Naive thymus-derived CD8-positive, alpha-beta T cell (primary cell): ENCODE data around the gene CHTF18. TPM values are rescaled to one million over a fixed set of nuclear protein-coding genes. Genes with fewer than 3 reads are reported as not detected.
A peak's percentile ranks its signal among the peaks of the same experiment; 100 is the strongest.
"Not testable (repeated sequence)": the region's sequence is repeated elsewhere in the genome, so short reads cannot be mapped to it uniquely, and the experiment has no call there.

Experiments used
- ATAC-seq, 2 donors: fragments of 150-1000 bp; cut with Tn5 transposase in 1 of 2; sonication (Bioruptor Pico), chemical (Tn5 transposase) in 1 of 2; 1 replicate in 1 of 2; 2 replicates in 1 of 2; pipeline ENCODE4 v1.10.0; 2021; ENCODE audit warnings: mild to moderate bottlenecking in 2 of 2, moderate library complexity in 2 of 2
- POLR2A ChIA-PET: fragments of 350-600 bp; sonication (Branson Sonifier 250); formaldehyde crosslinking; loops from one replicate; lab custom pipeline; 2021; ENCODE audit warnings: antibody characterized with exemption; lab: Charles Lee
- DNase-seq, 10 donors: peaks; one replicate each; pipeline versions ENCODE4 v3.0.0 to v3.0.0-alpha.2; 2020 to 2022
- H3K27ac Mint-ChIP-seq, 10 donors: one replicate each; pipeline ENCODE4 v1.8.0; 2020 to 2022; ENCODE audit warnings: mild to moderate bottlenecking in 10 of 10, mixed read lengths in 10 of 10, moderate library complexity in 4 of 10, inconsistent platforms in 1 of 10
- H3K27me3 Mint-ChIP-seq, 5 donors: one replicate each; pipeline ENCODE4 v1.8.0; 2021 to 2022; ENCODE audit warnings: mixed read lengths in 5 of 5
- H3K36me3 Mint-ChIP-seq, 3 donors: one replicate each; pipeline ENCODE4 v1.8.0; 2020 to 2022; ENCODE audit warnings: mixed read lengths in 3 of 3, mild to moderate bottlenecking in 2 of 3, inconsistent platforms in 1 of 3
- H3K4me1 Mint-ChIP-seq, 4 donors: one replicate each; pipeline ENCODE4 v1.8.0; 2021 to 2022; ENCODE audit warnings: mixed read lengths in 4 of 4
- H3K4me3 Mint-ChIP-seq, 10 donors: one replicate each; pipeline ENCODE4 v1.8.0; 2020 to 2022; ENCODE audit warnings: mild to moderate bottlenecking in 10 of 10, mixed read lengths in 10 of 10, moderate library complexity in 6 of 10, inconsistent platforms in 1 of 10
- H3K9me3 Mint-ChIP-seq, 9 donors: one replicate each; pipeline ENCODE4 v1.8.0; 2020 to 2022; ENCODE audit warnings: mixed read lengths in 9 of 9, mild to moderate bottlenecking in 3 of 9, inconsistent platforms in 1 of 9, moderate library complexity in 1 of 9
- polyA plus RNA-seq, 3 donors: library from polyadenylated mRNA; unstranded; fragments of 300-500 nt; fragmentation: Illumina TruSeq; gene quantifications; one replicate each; pipeline ENCODE4 v1.2.3, GENCODE V29; 2021
- total RNA-seq, 8 experiments: library from RNA in 2 of 8; stranded (reverse) in 2 of 8; gene quantifications; one replicate each; pipeline ENCODE4 v1.2.3 and lab custom pipeline; 2021 to 2026

Gene CHTF18
- total and polyA plus RNA-seq, 5 experiments from 2014 or later = 3.5 to 54.3 (median 4.3) TPM

DNA sequence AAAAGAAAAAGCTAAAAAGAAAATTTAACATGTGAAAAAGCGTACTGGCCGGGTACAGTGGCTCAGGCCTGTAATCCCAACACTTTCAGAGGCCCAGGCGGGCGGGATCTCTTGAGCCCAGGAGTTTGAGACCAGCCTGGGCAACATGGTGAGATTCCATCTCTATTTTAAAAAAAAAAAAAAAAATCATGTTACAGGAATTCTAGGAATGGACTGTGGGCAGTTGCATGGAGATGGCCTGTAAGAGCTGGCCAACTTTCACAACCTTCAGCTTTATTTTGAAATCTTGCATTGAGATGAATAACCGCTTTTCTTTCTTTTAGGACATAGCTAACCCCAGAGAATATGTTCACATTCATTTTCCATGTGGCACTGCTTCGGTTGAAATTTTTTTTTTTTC is 39.4 kb upstream of the CHTF18 start:
- no peaks in the 10 kb centered on the region for H3K9me3 Mint-ChIP-seq
- no peak overlapping the region for H3K4me3 Mint-ChIP-seq
- no peak overlapping the region for H3K27ac Mint-ChIP-seq
- H3K27me3 Mint-ChIP-seq = no peaks in the 10 kb centered on the region
- ATAC-seq (no peak), DNase-seq (no peak)
- H3K4me1 Mint-ChIP-seq = peaks cover 0 to 2% (median 0%) of the 10 kb centered on the region in 4 donors
- no peaks in the 10 kb centered on the region for H3K36me3 Mint-ChIP-seq
- POLR2A ChIA-PET = no interaction called here

DNA sequence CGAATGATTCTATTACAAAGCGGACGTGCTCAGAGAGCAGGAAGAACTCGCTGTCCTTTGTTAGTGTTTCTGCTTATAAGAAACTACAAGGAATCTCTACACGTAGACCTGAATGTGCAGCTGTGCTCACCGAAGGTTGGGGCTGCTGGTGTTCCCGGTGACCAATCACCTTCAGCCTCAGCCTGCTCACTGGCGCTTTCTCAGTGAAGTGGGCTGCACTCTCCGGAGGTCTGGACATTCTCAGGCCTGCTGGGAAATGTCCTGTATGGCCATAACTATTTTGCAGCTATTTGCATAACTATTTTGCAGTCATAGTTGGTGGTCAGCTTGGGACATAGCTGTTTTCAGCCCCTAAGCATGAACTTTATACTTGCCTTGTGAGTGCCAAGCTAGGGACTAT is 37.9 kb upstream of the CHTF18 start:
- Mint-ChIP-seq H3K27ac (no peak overlapping the region), H3K4me3 (no peak overlapping the region), H3K27me3 (no peaks in the 10 kb centered on the region), H3K4me1 (peaks cover 0 to 6% (median 3%) of the 10 kb centered on the region in 4 donors), H3K9me3 (no peaks in the 10 kb centered on the region), H3K36me3 (no peaks in the 10 kb centered on the region)
- POLR2A ChIA-PET = interaction anchor here (0.5 kb wide), 1 partner anchor 238 kb away, joined by 3 read pairs; no protein-coding TSS in a partner anchor
- DNase-seq = no peak
- no peak for ATAC-seq

DNA sequence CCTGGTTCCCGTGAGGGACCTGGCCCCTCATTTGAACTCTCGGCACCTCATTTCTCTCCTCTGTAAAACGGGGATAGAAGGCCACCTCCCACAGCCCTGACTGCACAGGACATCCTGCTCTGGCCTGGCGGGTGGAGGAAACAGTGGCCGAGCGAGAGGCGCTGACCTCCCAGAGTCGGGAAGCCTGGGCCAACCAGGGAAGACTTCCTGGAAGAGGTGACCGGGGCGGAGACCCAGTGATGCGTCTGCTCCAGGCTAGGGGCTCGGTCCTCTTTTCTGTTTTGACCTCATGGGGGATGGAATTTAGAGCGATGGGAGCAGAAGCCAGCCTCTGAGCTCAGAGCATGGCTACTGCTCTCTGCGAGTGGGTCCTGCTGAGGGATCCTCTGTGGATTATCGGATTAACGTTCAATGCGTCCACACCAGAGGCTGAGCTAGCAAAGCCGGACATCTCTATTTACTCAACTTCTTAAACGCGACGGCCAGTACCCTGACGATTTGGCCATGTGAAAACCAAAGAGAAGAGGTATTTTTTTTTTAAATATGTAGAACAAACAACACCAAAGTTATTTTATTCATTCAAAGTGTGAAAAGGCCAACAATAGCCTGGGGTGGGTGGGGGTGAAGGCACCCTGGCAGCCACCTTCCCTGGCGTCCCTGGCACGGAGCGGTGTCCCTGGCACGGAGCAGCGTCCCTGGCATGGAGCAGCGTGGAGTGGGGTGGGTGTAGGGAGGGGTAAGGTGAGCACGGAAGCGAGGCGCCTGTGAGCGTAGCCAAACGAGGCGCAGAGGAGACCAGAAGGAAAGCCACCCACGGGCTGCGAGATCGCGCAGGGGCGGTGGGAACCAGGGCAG is 37.0 kb upstream of the CHTF18 start:
- DNase-seq = no peak
- Mint-ChIP-seq H3K4me3 (no peak overlapping the region), H3K27ac (peak overlapping the region in 1 of 10 donors; percentile 9), H3K4me1 (peaks cover 0 to 6% (median 4%) of the 10 kb centered on the region in 4 donors), H3K36me3 (no peaks in the 10 kb centered on the region), H3K9me3 (no peaks in the 10 kb centered on the region), H3K27me3 (peaks cover 0 to 2% (median 0%) of the 10 kb centered on the region in 5 donors)
- POLR2A ChIA-PET = interaction anchor here (0.7 kb wide), 1 partner anchor 67 kb away, joined by 3 read pairs; the partner anchor contains the start of gene JMJD8
- ATAC-seq = no peak

DNA sequence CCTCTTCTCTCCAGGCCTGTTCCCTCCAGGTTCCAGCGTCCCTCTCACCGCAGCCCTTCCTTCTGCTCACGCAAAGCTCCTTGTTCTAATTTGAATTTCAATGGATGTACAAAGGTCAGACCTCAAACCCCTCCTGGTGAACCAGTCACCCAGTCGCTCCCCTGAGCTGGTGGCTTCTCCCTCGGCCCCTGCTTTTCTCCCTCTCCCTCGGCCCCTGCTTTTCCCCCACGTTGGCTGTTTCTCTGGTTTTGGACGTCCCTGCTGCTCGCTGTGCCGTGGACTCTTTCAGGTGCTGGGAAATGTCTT is 36.5 kb upstream of the CHTF18 start:
- ATAC-seq (no peak), DNase-seq (no peak)
- H3K4me3 Mint-ChIP-seq = no peak overlapping the region
- H3K27ac Mint-ChIP-seq = peak overlapping the region in 2 of 10 donors; percentile 9 to 11
- H3K9me3 Mint-ChIP-seq = peaks cover 0 to 2% (median 0%) of the 10 kb centered on the region in 9 donors
- H3K36me3 Mint-ChIP-seq = no peaks in the 10 kb centered on the region
- peaks cover 0 to 6% (median 3%) of the 10 kb centered on the region in 4 donors for H3K4me1 Mint-ChIP-seq
- POLR2A ChIA-PET = interaction anchor here (0.7 kb wide), 1 partner anchor 68 kb away, joined by 3 read pairs; the partner anchor contains the start of gene JMJD8
- peaks cover 0 to 4% (median 0%) of the 10 kb centered on the region in 5 donors for H3K27me3 Mint-ChIP-seq

DNA sequence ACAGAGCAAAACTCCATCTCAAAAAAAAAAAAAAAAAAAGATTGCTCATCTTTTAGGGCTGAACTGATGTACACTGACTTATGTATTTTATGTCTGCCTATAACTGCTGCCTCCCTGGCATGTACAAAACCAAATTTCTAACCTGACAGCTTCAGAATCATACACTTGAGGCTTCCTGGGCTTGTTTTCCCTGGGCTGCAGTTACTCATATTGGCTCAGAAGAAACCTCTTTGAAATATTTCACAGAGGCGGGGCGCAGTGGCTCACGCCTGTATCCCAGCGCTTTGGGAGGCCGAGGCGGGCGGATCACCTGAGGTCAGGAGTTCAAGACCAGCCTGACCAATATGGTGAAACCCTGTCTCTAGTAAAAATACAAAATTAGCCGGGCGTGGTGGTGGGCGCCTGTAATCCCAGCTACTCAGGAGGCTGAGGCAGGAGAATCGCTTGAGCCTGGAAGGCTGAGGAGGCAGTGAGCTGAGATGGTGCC is 34.3 kb upstream of the CHTF18 start:
- H3K27me3 Mint-ChIP-seq, H3K9me3 Mint-ChIP-seq, ATAC-seq, H3K36me3 Mint-ChIP-seq, DNase-seq, H3K4me3 Mint-ChIP-seq: not testable (repeated sequence)
- Mint-ChIP-seq H3K4me1 (peaks cover 0 to 11% (median 4%) of the 10 kb centered on the region in 4 donors), H3K27ac (peak overlapping the region in 1 of 10 donors; percentile 59)
- POLR2A ChIA-PET = interaction anchor here (0.7 to 0.8 kb wide), 2 partner anchors 31 to 104 kb away, joined by 3 to 5 read pairs; no protein-coding TSS in a partner anchor

DNA sequence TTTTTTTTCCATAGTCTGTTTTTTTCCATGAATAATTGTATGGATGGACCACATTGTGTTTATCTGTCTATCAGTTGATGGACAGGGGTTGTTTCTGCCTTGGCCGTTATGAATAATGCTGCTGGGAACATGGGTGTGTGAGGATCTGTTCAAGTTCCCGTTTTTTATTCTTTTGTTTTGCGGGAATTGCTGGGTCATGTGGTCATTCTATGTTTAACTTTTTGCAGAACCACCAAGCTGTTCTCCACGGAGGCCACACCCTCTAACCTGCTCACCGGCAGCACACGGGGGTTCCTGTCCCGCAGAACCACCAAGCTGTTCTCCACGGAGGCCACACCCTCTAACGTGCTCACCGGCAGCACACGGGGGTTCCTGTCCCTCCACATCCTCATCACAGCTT is 33.8 kb upstream of the CHTF18 start:
- Mint-ChIP-seq H3K27ac (no peak overlapping the region), H3K4me3 (no peak overlapping the region), H3K27me3 (peaks cover 0 to 8% (median 2%) of the 10 kb centered on the region in 5 donors), H3K36me3 (no peaks in the 10 kb centered on the region), H3K9me3 (peaks cover 0 to 2% (median 0%) of the 10 kb centered on the region in 9 donors), H3K4me1 (peaks cover 0 to 11% (median 4%) of the 10 kb centered on the region in 4 donors)
- no peak for DNase-seq
- ATAC-seq = peak in 1 of 2 donors; percentile 86
- POLR2A ChIA-PET = interaction anchor here (0.7 to 0.8 kb wide), 2 partner anchors 30 to 104 kb away, joined by 3 to 5 read pairs; no protein-coding TSS in a partner anchor

DNA sequence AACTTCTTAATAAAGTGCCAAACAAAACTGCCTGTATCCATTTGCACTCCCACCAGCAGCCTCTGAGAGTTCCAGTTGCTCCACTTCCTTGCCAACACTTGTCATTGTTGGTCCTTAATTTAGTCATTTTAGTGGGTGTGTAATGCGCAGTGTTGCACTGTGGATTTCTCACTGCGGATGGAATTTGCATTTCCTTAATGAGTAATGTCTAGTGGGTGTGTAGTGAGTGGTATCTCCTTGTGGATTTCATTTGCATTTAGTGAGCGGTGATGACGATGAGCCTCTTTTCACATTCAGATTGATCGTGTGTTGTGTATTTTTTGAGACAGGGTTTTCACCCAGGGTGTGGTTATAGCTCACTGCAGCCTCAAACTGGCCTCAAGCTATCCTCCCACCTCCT is 32.0 kb upstream of the CHTF18 start:
- H3K27ac Mint-ChIP-seq = no peak overlapping the region
- POLR2A ChIA-PET = no interaction called here
- peaks cover 0 to 8% (median 2%) of the 10 kb centered on the region in 5 donors for H3K27me3 Mint-ChIP-seq

DNA sequence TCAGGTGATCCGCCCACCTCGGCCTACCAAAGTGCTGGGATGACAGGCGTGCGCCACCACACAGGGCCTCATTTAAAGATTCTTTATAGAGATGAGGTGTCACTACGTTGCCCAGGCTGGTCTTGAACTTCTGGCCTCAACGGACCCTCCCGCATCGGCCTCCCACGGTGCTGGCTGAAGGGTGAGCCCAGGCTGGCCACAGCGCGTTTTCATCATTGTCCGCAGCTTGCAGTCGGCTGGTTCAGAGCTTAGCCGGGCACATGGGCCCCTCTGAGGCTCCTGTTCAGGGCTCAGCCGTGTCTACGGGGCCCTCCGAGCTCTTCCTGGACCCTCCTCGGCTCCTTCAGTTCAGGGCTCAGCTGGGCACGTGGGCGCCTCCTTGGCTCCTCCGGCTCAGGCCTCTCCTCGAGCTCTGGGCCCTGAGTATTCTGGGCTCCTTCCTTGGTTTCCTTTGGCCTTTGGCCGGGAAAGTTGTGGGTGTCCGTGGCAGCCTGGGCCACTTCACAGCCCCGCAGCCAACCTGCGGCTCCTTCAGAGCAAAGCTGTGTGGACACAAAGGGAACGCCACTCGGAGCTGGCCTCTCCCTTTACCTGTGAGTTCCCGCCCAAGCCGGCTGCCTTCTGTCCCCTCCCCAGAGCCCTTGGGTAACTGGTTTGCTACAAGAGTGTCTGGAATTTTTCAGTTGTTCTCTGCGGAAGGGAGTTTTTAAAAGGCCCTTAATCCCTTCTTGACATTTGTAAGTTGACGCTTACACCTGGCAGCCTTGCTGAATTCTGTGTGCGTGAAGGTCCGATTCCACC is 29.1 kb upstream of the CHTF18 start:
- peaks cover 0 to 2% (median 0%) of the 10 kb centered on the region in 9 donors for H3K9me3 Mint-ChIP-seq
- H3K4me3 Mint-ChIP-seq = no peak overlapping the region
- H3K36me3 Mint-ChIP-seq = no peaks in the 10 kb centered on the region
- ATAC-seq = no peak
- H3K27me3 Mint-ChIP-seq = peaks cover 0 to 8% (median 2%) of the 10 kb centered on the region in 5 donors
- DNase-seq = no peak
- POLR2A ChIA-PET = no interaction called here
- H3K4me1 Mint-ChIP-seq = peaks cover 0 to 11% (median 4%) of the 10 kb centered on the region in 4 donors
- H3K27ac Mint-ChIP-seq = no peak overlapping the region

More for the DNA sequence above, 32.0 kb upstream of the CHTF18 start:
- no peak for DNase-seq
- ATAC-seq = no peak
- Mint-ChIP-seq H3K9me3 (peaks cover 0 to 2% (median 0%) of the 10 kb centered on the region in 9 donors), H3K4me1 (peaks cover 0 to 11% (median 4%) of the 10 kb centered on the region in 4 donors), H3K4me3 (no peak overlapping the region), H3K36me3 (no peaks in the 10 kb centered on the region)

DNA sequence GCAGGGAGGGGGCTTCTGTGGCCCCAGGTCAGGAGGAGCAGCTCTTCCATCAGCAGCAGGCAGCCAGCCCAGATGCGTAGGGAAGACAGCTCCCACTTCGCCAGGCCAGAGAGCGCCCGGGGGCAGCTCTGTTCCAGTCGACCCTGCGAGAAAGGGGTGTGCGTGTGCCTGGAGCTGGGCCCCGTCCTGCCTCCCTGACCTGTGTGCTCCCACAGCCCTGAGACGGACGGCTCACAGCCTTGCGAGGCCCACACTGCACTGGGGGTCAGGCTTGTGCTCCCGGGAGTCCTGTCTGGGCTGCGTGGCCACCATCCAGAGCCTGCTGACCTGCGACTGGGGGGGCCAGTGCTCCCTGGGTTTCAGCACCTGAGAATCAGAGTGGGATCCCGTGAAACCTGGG is 28.4 kb upstream of the CHTF18 start:
- no peak overlapping the region for H3K27ac Mint-ChIP-seq
- no peaks in the 10 kb centered on the region for H3K36me3 Mint-ChIP-seq
- H3K9me3 Mint-ChIP-seq = peaks cover 0 to 2% (median 0%) of the 10 kb centered on the region in 9 donors
- ATAC-seq = no peak
- no peak for DNase-seq
- H3K4me3 Mint-ChIP-seq = no peak overlapping the region
- POLR2A ChIA-PET = no interaction called here
- H3K4me1 Mint-ChIP-seq = peaks cover 0 to 8% (median 1%) of the 10 kb centered on the region in 4 donors
- H3K27me3 Mint-ChIP-seq = peaks cover 0 to 8% (median 2%) of the 10 kb centered on the region in 5 donors

DNA sequence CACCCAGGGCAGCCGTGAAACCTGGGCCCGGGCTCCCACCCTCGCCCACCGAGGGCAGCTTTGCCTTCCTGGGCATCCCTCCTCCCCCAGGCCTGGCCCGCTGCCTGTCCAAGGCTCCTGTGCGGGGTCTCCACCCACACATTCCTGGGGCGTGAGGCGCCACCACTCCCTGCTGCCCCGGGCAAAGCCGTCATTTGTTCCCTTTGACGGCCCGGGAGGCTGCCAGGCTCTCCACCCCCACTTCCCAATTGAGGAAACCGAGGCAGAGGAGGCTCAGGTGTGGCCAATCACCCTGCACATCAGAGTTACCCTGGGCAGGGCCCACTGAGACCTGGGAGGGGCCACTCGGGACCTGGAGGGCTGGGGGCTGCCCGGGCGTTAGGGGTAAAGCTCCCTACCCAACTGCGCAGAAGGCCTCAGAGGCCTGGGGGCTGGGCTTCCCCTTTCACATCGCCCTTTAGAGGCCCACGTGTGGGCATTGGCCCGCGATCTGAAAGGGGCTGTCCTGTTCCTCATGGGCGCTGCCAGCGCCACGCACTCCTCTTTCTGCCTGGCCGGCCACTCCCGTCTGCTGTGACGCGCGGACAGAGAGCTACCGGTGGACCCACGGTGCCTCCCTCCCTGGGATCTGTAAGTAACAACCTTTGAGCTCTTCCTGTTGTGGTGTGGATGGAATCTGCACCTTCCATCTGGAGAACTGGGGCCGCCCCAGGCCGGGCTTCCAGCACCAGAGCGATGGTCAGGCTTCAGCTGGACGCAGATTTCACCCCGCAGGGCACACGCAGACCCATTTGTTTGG is 27.7 kb upstream of the CHTF18 start, which contains the start of gene MSLN:
TSS of gene MSLN (plus strand) at position 190 of the 799 bp plus-strand sequence. CDS start 1,947 bp downstream, outside the sequence.
- peaks cover 0 to 8% (median 1%) of the 10 kb centered on the region in 4 donors for H3K4me1 Mint-ChIP-seq
- POLR2A ChIA-PET = interaction anchor here (0.6 kb wide), 1 partner anchor 1027 kb away, joined by 8 read pairs; no protein-coding TSS in a partner anchor
- ATAC-seq (no peak), DNase-seq (no peak)
- H3K4me3 Mint-ChIP-seq = no peak within 1 kb of the TSS
- peaks cover 0 to 2% (median 0%) of the 10 kb centered on the region in 9 donors for H3K9me3 Mint-ChIP-seq
- H3K27me3 Mint-ChIP-seq = peaks cover 0 to 8% (median 2%) of the 10 kb centered on the region in 5 donors
- H3K36me3 Mint-ChIP-seq = no peaks in the 10 kb centered on the region
- no peak within 1 kb of the TSS for H3K27ac Mint-ChIP-seq

DNA sequence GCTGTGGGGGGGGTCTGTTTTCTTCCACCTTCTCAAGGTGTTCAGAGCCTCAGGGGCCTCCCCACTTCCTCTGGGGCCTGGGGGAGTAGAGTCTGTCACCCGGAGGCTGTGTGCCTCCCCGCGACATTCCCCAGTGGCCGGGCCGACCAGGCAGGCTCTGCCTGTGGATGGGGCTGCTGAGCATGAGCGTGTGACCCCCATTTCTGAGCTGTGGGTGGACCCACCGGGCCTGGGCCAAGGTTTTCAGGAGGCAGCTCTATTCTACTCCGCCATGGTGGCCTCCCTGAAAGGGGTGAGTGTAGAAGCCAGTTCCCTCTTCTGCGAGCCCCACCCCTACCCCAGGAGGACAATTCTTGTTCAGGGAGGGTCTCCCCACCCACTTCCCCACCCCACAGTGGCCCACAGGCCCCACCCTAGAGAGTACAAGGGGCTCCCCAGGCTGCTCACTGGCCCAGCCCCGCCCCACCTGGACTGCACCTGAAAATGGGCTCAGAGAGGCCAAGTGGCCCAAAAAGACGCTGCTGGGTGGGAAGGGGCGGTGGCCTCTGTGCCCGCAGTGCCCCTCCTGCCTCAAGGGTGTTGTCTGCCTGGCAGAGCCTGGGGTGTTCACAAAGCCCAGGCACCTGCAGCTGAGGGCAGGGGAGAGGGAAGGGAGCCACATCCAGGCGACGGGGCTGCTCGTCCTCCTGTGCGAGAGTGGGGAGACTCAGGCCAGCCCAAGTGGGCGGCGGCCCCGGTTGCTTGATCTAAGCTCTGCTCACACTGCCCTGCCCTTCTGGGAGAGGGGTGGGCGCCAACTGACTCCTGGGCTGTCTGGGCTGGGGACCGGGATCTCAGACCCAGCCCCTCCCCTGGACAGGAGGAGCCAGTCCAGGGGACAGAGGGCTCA is 26.6 kb upstream of the CHTF18 start:
- POLR2A ChIA-PET = no interaction called here
- no peak for ATAC-seq
- peak in 1 of 10 donors; percentile 52 for DNase-seq
- no peaks in the 10 kb centered on the region for H3K36me3 Mint-ChIP-seq
- no peak overlapping the region for H3K4me3 Mint-ChIP-seq
- H3K27ac Mint-ChIP-seq = no peak overlapping the region
- H3K4me1 Mint-ChIP-seq = peaks cover 0 to 6% (median 1%) of the 10 kb centered on the region in 4 donors
- H3K27me3 Mint-ChIP-seq = peaks cover 0 to 5% (median 0%) of the 10 kb centered on the region in 5 donors
- no peaks in the 10 kb centered on the region for H3K9me3 Mint-ChIP-seq
